Measurements from ENCODE around the gene RUSC1.
A peak's percentile ranks its signal among the peaks of the same experiment; 100 is the strongest.

The RUSC1 gene

GRCh38 chr1:155295183-155295941 is 25.3 kb upstream of the RUSC1 start:
- DNase-seq: no peak

DNA sequence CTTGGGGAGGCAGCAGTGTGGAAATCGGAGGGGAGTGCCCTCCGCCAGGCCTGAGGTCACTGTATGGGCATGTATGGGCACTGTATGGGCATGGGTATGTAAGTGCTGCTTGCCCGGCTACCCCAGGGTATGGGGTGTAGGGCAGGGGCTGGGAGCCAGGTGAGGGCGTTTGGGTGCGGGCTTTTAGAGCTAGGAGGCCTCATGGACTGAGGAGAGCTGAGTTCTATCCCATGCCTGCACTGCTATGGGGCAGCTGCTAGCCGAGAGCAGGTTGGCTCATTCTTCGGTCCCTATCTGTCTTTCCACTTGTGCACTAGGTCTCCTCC is 24.8 kb upstream of the RUSC1 start:
- no peak for DNase-seq

DNA sequence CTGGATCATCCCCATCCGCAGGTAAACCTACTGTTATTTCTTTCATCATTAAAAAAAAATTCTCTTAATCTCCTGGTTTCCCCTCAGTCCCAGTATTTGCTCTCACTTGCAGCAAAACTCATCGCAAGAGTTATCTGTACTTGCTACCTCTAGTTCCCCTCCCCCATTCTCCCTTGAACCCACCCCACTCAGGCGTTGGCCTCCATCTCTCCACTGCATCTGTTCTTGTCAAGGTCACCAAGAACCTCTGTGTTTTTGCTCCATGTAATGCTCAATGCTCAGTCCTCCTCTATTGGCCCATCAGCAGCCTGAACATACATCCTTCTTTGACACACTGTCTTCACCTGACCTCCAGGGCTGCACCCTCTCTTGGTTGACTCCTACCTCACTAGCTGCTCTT is 24.0 kb upstream of the RUSC1 start:
- DNase-seq: no peak

DNA sequence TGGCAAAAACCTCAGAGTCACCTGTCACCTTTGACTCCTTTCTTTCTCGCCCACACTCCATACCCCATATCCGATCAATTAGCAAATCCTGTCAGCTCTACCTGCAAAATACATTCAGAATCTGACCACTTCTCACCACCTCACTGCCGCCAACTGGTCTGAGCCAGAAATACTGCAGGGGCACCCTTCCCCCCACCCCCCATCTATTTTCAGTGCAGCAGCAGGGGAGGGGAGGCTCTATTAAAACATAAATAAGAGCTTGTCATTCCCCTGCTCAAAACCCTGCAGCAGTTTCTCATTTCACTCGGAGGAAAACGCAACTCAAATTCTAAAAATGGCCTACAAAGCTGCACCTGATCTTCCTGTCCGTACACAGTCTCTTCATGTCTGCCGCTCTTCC is 23.3 kb upstream of the RUSC1 start:
- no peak for DNase-seq

DNA sequence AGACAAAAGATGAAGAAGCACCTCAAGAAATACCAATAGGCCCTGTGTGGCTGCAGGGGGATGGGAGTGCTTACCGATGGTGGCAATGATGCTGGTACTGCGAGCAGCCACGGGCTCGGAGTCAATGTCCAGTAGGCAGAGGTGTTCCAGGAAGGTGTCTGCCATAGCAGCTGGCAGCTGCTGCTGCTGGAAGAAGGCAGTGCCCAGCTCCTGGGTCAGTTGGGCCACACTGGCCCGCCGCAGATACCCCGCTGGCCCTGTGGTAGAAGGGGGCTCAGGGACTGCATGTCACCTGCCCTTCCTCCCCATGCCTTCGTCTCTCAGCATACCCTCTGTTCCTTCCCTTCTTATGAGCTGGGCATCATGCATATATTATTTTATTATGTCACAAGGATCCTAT is 20.7 kb upstream of the RUSC1 start:
- DNase-seq: no peak

DNA sequence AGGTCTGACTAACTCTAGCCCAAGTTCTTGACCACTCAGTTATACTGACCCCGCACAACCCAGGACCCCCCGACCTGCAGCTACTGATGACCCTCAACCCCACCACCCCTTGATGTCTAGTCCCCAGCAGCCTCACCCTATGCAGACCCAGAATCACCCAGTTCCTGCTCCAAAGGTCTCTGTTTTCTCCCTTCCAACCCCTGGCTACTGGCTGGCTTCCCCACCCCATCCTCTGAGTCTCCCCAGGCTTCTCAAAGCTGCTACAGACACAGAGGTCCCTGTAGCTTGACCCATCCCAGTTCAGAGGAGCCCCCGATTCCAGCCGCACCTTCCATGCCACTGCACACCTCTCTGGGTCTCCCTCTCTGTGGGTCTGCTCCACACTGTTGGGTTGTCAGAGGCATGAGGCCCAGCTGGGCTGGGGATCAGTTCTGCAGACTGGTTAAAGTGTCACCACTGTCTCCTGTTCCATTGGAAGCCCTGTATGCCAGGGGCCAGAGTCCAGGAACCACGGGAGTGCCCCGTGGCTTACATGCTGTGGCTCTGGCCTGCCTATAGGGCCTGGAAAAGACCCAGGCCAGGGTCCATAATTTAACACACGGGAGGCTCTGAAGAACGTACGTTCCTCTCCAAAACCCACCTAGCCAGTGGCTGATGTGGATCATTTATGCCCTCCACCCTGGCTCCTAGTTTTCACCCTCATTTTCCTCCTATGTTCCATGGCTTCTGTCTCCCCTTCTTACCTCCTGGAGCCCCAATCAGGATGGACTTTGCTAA is 20.0 kb upstream of the RUSC1 start:
- DNase-seq: no peak

DNA sequence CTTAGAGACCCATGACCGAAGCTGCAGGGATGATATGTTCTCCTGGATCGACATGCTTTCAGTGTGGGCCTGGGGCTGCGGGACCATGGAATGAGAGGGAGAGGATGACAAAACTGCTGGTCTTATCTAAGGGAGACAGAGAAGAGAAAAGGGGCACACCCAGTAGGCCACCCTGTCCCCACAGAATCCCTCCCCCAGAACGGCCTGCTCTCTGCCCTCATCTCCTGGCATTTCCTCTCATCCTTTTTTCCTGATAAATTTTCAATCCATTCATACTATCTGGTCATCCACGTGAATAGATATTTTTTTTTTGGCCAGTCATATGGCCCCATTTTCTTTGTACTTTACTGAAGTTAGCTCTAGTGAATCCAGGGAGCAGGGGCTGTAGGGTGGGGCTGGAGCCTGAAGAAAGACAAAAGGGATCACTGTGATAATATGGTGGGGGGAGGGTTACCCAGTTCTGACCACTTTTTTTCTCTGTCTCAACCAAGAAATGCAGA is 19.3 kb upstream of the RUSC1 start, which contains the start of gene PKLR:
PKLR (minus strand) TSS at position 97 of the 500 bp plus-strand sequence; CDS start at position 54, 43 bp downstream.
- no peak for DNase-seq

DNA sequence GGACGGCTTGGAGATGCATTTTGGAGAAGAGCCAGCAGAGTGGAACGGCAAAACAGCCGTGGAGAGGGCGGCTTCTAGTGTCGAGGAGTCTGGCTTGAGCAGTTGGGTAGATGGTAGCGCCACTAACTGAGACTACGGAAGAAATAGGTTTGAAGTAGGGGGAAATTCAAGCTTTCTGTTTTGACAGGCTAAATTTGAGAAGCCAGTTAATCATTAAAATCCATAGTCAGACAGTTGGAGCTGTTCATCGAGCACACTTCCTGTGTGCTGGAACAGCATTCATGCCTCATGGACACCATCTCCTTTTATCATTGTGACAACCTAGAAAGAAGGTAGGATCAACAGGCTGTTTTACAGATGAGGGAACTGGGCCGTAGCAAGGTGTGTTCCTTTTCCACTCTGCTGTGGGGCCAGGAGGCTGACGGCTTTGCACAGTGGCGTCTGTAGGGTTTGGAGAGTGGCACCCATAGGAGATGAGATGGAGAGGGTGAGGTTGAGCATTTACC is 16.1 kb upstream of the RUSC1 start:
- DNase-seq: no peak

GRCh38 chr1:155305881-155306391 is 14.8 kb upstream of the RUSC1 start:
- DNase-seq: no peak

DNA sequence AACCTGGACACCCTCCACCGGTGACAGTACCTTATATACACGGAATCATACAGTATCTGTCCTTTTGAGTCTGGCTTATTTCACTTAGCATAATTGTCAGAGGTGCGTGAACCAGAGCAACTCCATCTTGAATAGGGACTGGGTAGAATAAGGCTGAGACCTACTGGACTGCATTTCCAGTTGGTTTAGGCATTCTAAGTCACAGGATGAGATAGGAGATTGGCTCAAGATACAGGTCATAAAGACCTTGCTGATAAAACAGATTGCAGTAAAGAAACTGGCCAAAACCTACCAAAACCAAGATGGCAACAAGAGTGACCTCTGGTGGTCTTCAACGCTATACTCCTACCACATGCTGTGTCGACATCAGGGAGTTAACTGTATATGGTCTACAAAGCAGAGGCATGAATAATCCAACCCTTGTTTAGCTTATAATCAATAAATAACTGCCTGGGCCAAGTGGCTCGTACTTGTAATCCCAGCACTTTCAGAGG is 13.4 kb upstream of the RUSC1 start:
- peak in 1 of 2 experiments; percentile 48 for DNase-seq

- DNase-seq: peak; percentile 100
Measured at GRCh38 chr1:155308493-155309422, 11.9 kb upstream of the RUSC1 start, which contains the start of gene FDPS. TSS of gene FDPS (plus strand) at chr1:155308866. CDS start at chr1:155309790, 924 bp downstream.

GRCh38 chr1:155309423-155310021 is 11.2 kb upstream of the RUSC1 start:
- DNase-seq: peak; percentile 52 to 73

DNA sequence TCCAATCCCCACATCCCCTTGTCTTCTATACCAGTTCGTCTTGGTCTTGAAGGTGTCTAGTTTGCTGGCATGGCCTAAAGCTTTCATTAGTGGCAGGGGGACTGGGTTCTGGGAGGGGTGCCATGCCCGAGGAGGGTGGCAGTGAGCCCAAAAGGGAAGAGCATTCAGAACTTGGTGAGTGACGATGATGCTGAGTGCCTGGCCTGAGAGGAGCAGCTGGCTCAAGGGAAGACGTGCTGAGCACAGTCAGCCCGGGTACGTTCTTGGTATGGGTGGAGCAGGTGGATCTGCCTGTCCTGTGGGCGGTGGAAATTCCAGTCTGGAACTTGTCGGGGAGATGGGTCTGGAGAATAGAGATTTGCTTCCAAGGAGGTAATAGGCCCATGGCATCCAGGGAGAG is 7.4 kb upstream of the RUSC1 start:
- no peak for DNase-seq

DNA sequence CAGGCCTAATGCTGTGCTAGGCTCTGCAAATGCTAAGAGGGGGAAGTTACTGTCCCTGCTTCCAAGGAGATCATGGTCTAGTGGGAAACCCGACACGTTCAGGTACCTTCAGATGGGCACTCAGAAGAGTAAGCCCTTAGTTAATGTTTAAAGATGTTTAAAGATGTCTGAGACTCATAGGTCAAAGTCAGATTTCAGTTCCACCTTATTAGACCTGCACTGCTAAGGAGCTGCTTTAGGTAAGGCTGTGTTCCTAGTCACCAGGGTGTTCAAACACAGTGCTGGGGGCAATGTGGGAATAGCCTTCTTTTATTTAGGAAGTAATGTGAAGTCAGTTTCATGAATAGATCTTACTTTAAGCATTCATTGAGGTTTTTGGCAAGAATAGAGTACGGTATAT is 3.8 kb upstream of the RUSC1 start:
- no peak for DNase-seq

DNA sequence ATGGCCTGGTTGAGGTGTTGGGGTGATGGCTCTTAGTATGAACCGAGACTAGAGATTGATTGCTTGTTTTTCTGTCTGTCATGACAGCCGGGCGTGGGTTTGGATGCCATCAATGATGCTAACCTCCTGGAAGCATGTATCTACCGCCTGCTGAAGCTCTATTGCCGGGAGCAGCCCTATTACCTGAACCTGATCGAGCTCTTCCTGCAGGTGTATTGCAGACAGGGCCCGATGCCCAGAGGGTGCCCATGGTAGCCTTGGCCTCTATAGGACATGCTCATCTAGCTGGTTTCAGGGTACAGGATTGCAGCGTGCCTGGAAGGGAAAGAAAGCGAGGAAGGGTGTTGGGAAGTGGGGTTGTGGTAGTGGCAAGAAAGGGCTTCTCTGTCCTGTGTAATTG is 2.6 kb upstream of the RUSC1 start:
- no peak for DNase-seq

DNA sequence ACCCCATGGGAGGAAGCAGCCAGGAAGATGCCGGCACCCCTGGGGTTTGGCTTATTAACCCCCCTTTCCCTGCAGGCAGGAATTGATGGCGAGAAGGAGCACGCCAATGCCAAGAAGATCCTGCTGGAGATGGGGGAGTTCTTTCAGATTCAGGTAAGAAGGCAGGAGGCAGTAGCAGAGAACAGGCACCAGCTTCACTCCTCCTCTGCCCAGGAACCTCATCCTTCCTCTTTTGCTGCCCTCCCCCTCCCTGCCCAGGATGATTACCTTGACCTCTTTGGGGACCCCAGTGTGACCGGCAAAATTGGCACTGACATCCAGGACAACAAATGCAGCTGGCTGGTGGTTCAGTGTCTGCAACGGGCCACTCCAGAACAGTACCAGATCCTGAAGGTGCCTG is 1.2 kb upstream of the RUSC1 start:
- DNase-seq: no peak

DNA sequence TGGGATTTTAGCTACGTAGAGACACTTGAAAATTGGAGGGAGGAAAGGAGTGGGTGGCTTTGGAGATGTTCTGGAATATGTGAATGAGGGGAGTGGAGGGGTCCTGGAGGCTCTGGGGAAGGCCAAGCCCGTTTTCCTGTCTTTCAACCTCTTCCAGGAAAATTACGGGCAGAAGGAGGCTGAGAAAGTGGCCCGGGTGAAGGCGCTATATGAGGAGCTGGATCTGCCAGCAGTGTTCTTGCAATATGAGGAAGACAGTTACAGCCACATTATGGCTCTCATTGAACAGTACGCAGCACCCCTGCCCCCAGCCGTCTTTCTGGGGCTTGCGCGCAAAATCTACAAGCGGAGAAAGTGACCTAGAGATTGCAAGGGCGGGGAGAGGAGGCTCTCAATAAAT is 442 bp upstream of the RUSC1 start:
- no peak for DNase-seq

GRCh38 chr1:155321639-155322503 is 1.2 kb downstream of the RUSC1 start:
- no peak for DNase-seq

DNA sequence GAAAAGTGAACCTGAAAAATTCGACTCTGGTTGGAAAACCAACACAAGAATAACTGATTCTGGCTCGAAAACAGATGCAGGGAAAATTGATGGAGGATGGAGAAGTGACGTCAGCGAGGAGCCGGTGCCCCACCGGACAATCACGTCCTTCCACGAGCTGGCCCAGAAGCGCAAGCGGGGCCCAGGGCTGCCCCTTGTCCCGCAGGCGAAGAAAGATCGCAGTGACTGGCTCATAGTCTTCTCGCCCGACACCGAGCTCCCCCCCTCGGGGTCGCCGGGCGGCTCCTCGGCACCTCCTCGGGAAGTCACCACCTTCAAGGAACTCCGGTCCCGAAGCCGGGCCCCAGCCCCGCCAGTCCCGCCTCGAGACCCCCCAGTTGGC is 1.9 kb downstream of the RUSC1 start:
- DNase-seq: no peak

DNA sequence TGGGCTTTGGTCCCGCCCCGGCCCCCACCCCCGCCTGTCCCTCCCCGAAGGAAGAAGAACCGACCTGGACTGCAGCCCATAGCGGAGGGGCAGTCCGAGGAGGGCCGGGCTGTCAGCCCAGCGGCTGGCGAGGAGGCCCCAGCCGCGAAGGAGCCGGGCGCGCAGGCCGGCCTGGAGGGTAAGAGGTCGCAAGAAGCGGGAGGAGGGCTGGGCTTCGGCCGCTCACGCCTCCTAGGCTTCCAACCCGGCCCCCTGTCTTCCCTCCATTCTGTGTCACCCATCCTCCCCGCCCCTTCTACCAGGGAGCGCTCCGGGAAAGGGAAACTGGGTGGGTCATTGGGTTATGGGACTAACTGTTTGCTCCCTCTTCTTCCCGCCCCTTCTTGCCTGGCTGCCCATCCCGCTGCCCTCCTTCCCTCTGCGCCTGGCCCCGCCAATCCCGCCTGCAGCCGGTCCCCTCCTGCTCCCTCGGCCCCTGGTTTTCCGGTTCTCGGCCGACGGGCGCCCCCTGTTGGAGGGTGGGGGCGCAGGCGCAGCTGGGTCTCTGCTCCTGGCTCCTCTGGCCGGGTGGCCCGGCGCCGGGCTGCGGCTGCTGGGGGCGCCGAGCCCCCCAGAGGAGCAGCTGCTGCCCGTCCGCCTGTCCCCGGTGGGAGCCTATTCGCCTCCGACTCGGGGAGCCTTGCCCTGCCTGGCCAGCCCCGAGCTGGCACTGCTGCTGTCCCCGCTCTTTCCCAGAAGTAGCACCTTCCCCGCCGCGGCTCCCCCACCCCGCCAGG is 2.4 kb downstream of the RUSC1 start:
- DNase-seq: peak; percentile 83 to 87
